HG02884 (cell line): ENCODE data around the gene ALDH8A1.
A peak's percentile ranks its signal among the peaks of the same experiment; 100 is the strongest.

Source experiments
- ATAC-seq: cut with Tn5 transposase; IDR thresholded peaks from one replicate; pipeline ENCODE4 v1.9.1; 2021; ENCODE audit warnings: mild to moderate bottlenecking, moderate library complexity; ENCODE audit not compliant: unreplicated experiment

The ALDH8A1 gene, protein sequence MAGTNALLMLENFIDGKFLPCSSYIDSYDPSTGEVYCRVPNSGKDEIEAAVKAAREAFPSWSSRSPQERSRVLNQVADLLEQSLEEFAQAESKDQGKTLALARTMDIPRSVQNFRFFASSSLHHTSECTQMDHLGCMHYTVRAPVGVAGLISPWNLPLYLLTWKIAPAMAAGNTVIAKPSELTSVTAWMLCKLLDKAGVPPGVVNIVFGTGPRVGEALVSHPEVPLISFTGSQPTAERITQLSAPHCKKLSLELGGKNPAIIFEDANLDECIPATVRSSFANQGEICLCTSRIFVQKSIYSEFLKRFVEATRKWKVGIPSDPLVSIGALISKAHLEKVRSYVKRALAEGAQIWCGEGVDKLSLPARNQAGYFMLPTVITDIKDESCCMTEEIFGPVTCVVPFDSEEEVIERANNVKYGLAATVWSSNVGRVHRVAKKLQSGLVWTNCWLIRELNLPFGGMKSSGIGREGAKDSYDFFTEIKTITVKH

GRCh38 chr6:134949927-134950326 lies at the start of gene ALDH8A1:
ALDH8A1 (minus strand) TSS chr6:134950101; CDS start chr6:134950053, 48 bp downstream.
- no peak for ATAC-seq

GRCh38 chr6:134999107-134999506 lies 49.2 kb upstream of the ALDH8A1 start:
- ATAC-seq = no peak

DNA sequence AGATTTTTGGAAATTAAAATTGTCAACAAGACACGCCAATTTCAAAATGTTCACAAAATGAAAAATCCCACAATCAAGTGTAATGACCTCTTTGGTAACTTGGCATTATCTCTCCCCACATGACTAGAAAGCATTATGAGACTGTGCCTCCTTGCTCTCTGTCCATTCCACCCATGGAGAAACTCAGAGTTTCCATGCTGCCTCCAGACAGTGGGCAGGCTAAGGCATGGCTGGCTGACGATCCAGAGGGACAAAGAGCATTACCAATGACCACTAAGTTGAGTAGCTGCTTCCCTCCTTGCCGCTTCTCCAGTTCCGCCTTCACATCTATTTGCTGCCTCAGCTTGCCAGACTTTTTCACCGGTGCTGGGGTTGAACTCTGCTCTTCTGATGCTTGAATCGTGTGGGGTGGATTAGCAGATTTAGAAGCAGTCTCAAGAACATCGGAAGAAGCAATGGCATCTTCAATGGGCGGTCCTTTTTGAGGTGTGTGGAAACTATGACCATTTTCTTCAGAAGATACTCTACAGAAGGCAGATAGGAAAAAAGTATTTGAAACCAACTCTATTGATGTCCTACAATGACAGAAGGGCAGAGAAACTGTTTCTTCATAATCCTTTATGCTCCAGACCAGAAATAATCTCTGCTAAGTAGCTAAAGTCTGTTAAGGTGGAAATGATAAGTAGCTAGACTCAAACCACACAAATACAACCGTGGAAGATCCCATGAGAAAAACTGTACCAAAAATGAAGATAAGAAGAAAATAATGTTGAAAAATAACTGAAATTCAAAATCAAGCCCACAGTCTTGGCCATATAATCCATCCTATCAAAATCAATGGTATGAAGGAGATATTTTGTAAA lies 47.5 kb upstream of the ALDH8A1 start:
- ATAC-seq = no peak

- no peak for ATAC-seq
These were observed 45.6 kb upstream of the ALDH8A1 start for GRCh38 chr6:134995536-134995935.

DNA sequence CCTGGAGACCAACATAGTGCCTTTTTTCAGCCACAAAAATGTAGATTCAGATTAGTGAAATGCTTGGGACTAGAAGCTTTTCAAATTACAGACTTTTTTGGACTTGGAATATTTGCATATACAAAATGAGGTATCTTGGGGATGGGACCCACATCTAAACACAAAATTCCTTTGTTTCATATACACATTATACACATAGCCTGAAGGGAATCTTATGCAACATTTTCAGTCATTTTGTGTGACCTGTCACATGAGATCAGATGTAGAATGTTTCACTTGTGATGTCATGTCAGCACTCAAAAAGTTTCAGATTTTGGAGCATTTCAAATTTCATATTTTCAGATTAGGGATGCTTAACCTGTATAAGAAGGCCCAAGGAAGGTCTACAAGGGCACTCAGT lies 44.5 kb upstream of the ALDH8A1 start:
- ATAC-seq = no peak

DNA sequence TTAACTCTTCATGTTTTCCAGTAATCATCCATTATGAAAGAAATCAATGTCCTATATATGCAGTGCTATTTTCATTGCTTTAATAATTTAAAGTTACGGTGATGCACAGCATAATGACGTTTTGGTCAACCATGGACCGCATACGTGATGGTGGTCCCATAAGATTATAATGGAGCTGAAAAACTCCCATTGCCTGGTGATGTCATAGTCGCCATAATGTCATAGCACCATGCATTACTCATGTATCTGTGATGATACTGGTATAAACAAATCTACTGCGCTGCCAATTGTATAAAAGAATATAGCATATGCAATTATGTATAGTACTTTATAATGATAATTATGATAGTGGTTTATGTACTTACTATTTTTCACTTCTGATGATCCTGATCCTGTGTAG lies 42.3 kb upstream of the ALDH8A1 start:
- no peak for ATAC-seq

- no peak for ATAC-seq
These were observed 40.4 kb upstream of the ALDH8A1 start for GRCh38 chr6:134990262-134990661.

GRCh38 chr6:134984821-134985220 lies 34.9 kb upstream of the ALDH8A1 start:
- no peak for ATAC-seq

- no peak for ATAC-seq
These were observed 33.9 kb upstream of the ALDH8A1 start for GRCh38 chr6:134983823-134984222.

DNA sequence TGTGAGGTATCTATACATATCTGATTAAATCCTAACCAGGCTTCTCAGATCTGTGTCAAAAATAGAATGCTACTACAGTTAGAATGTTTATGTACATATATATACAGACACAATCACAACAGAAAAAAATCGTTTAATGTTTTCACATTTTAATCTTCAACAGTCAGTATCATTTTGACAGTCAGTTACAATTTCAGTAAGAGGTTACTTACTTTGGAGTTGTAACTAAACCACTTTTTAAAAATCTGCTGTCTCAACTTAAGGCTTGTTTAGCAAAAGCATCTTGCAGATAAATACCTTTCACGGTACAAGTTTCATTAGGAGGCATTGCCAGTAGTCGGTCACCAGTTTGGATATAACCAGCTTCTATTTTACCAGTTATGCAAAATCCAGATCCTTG lies 32.3 kb upstream of the ALDH8A1 start:
- ATAC-seq = no peak

DNA sequence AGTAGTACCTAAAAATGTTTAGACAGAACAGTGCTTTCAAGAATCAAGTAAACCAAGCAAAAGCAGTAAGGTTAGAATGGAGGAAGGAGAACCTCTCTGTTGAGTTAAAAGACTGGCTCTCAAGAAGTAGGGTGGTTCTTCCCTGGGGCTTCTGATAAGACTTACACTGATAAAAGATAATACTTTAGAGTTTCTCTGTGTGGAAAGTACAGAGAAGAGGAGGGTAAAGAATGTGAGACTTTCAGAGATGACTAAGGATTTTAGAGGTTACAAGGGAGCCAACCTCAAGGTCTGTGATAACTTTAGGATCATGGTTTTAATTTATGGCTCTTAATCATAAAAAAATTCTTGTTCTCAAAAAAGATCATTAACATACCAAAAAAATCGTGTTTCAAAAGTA lies 30.9 kb upstream of the ALDH8A1 start:
- no peak for ATAC-seq

DNA sequence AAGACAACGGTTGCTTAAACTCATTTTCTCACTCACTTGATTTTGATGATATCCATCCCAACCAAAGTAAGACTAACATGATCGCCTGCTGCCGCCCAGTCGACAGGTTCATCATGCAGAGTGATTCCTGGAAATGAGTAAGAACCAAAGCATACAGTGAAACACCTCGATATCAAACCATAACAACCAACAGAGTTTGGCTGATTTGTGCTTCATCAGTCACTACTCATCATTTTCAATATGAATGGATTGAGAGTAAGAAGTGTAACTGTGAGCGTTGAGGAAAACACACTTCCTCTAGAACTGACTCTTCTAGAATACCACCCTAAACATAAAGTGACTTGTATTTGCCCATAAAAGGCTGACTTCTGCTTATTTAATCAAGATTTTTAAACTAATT lies 29.2 kb upstream of the ALDH8A1 start:
- peak; percentile 94 for ATAC-seq

- no peak for ATAC-seq
These were observed 24.5 kb upstream of the ALDH8A1 start for GRCh38 chr6:134974370-134974769.

DNA sequence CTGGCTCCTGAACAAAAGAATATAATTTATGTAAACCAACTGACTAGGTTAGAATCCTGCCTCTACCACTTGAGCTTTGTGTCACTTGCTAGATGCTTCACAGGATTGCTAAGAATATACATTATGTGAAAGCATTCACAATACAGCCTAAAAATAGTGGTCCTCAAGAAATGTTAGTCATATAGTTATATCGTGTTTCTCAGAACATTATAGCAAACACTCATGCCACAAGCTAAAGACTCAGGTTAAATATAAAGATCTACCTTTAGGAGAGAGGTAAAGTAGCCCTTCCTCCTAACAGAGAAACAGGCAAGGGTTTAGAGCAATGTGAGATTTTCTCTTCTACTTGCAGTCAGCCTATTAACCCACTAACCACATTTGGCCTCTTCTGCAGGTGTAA lies 17.8 kb upstream of the ALDH8A1 start:
- peak; percentile 72 for ATAC-seq

DNA sequence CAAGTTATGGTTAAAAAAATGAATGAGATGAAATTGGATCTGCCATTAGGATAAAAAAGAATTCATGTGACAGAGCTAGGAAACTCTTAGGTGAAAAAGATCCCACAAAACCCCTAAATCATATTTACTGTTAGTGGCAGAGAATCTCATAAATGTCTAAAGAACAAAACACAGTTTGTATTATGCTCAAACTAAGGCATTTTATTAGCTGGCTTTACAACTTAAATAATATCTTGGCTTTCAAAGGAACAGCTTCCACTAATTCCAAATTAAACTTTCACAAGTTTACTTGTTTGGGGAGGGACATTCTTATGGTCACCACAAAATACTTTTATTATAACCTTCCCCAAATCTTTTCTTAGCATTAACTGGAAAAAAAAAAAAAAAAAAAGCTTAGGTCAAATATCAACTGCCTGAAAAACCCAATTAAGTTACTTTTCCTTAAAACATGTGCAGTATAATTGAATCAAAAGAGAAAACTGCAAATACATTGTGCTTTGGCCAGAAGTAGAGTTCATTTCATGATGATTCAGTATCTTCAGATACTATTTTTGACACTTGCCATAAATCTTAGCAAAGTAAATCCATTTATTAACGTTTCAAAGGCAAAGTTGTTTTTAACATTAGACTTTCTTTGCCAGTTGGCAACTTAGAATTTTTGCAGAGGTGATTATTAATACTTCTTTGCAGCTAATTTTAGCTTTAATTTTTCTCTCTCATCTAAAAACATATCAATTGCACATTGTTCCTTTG lies 14.7 kb upstream of the ALDH8A1 start:
- no peak for ATAC-seq

GRCh38 chr6:134962421-134962820 lies 12.5 kb upstream of the ALDH8A1 start:
- ATAC-seq = no peak

- ATAC-seq = no peak
These were observed 11.5 kb upstream of the ALDH8A1 start for GRCh38 chr6:134961366-134961765.

DNA sequence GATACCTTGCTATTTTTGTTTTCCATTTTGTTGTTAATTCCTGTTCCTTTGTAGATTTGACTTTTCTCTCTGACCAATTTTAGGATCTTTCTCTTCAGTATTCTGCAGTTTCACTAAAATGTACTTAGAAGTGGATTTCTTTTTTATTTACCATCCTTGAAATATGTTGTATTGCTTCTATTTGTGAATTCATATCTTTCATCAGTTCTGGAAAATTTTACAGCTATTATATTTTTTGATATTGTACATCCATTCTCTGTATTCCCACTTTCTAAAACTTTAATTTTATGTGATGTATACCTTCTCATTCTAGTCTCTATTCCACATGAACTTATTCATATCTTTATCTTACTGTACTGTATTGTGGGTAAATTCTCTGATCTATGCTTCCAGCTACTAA lies 9.7 kb upstream of the ALDH8A1 start:
- no peak for ATAC-seq

GRCh38 chr6:134956676-134957075 lies 6.8 kb upstream of the ALDH8A1 start:
- no peak for ATAC-seq

GRCh38 chr6:134956032-134956431 lies 6.1 kb upstream of the ALDH8A1 start:
- ATAC-seq = no peak
